ENCODE results near the gene LRRN2.

The LRRN2 gene

GRCh38 chr1:204592246-204592948 is 93.1 kb downstream of the LRRN2 start:
- ATAC-seq: peak; percentile 14
- TF ChIP-seq ZFP3 (CRISPR knock-in tag; IDR thresholded peaks at IDR 0.05) (no peak), GLIS3 (CRISPR knock-in tag; IDR thresholded peaks at IDR 0.05) (no peak)

DNA sequence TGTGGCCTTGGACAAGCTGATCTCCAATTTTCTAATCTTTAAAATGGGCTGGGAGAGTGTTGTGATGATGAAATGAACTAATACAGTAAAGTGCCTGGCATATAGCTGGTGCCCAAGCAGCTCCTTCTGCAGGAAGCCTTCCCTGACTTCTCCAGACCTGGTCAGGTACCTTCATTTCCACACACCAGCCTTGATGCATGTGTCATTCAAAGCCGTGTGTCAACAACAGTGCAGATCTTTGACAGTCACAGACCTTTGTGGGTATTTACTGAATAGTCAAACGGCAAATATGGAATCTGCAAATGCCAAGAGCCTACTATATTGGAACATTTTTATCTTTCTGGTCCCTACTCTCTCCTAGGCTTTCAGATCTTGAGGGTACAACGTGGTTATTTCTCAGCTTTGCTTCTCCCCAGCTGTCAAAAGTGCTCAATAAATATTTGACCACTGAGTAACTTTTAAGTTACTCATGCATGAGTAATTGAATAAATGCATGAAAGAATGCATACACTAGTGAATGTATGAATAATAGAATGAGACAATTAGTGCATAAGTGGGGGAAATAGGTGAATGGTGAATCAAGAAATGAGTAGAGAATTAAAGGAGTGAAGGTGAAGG is 94.0 kb downstream of the LRRN2 start:
- TF ChIP-seq CSDC2 (CRISPR knock-in tag; IDR thresholded peaks at IDR 0.05): no peak
- 0 out of 2 replicates have a peak, but pooled peaks have one; percentile 49 for TF ChIP-seq ZC3H10 (CRISPR knock-in tag; IDR thresholded peaks at IDR 0.05)
- peak; percentile 86 for ATAC-seq

- TF ChIP-seq POU6F1 (CRISPR knock-in tag; IDR thresholded peaks at IDR 0.05; ENCODE audit: borderline replicate concordance, low read depth) (no peak), GLIS3 (CRISPR knock-in tag; IDR thresholded peaks at IDR 0.05) (no peak), ZNF565 (CRISPR knock-in tag; conservative IDR thresholded peaks at IDR 0.05; ENCODE audit: low read depth) (no peak), CSDC2 (CRISPR knock-in tag; IDR thresholded peaks at IDR 0.05) (no peak), RARB (CRISPR knock-in tag; IDR thresholded peaks at IDR 0.05) (no peak), ZNF70 (CRISPR knock-in tag; IDR thresholded peaks at IDR 0.05) (no peak), PATZ1 (CRISPR knock-in tag; IDR thresholded peaks at IDR 0.05; ENCODE audit: borderline replicate concordance) (no peak), ZNF8 (CRISPR knock-in tag; IDR thresholded peaks at IDR 0.05) (no peak), TSHZ2 (CRISPR knock-in tag; IDR thresholded peaks at IDR 0.05) (no peak), PPARA (CRISPR knock-in tag; IDR thresholded peaks at IDR 0.05; ENCODE audit: borderline replicate concordance) (no peak), CREB5 (CRISPR knock-in tag; IDR thresholded peaks at IDR 0.05; ENCODE audit: low read depth) (no peak), TCF4 (CRISPR knock-in tag; IDR thresholded peaks at IDR 0.05; ENCODE audit: borderline replicate concordance) (no peak)
- ATAC-seq: peak; percentile 18
These were observed 96.0 kb downstream of the LRRN2 start for GRCh38 chr1:204589409-204590038.

DNA sequence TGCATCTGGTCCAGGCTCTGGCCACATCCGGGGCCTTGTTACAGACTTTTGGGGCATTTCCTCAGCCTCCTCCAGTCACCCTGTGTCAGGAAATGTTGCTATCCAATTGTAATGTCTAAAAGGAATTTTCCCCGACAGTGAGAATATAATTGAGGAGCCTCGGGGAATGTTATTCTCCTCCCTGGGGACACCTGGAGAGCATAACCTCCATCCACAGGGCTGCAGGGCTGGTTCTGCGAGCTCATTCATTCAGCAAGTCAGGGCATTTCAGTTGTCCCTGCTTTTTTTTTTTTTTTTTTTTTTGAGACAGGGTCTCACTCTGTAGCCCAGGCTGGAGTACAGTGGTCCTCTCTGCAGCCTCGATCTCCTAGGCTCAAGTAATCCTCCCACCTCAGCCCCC is 96.7 kb downstream of the LRRN2 start:
- no peak for TF ChIP-seq ZNF70 (CRISPR knock-in tag; IDR thresholded peaks at IDR 0.05)
- no peak for ATAC-seq

GRCh38 chr1:204587621-204588020 is 97.9 kb downstream of the LRRN2 start:
- no peak for ATAC-seq
- TF ChIP-seq PPARA (CRISPR knock-in tag; IDR thresholded peaks at IDR 0.05; ENCODE audit: borderline replicate concordance): no peak
- no peak for TF ChIP-seq GLIS3 (CRISPR knock-in tag; IDR thresholded peaks at IDR 0.05)
- no peak for TF ChIP-seq CSDC2 (CRISPR knock-in tag; IDR thresholded peaks at IDR 0.05)
- TF ChIP-seq ISL1 (CRISPR knock-in tag; IDR thresholded peaks at IDR 0.05): no peak
- no peak for TF ChIP-seq CSRNP3 (CRISPR knock-in tag; IDR thresholded peaks at IDR 0.05)
- no peak for TF ChIP-seq ESRRG (CRISPR knock-in tag; IDR thresholded peaks at IDR 0.05)
- TF ChIP-seq ZFP3 (CRISPR knock-in tag; IDR thresholded peaks at IDR 0.05): no peak

All from SK-N-SH treated with all-trans-retinoic acid at 6 μM for 48 hours (cell line).